Hematopoietic multipotent progenitor cell treated with erythropoietin and hydrocortisone succinate and interleukin-3 and kit ligand, for 4 days (in vitro differentiated cells): ENCODE measurements around the gene P4HA3.
"Not testable (repeated sequence)": the region's sequence is repeated elsewhere in the genome, so short reads cannot be mapped to it uniquely, and the experiment has no call there.

Experiments used
- DNase-seq: peaks from one replicate; pipeline ENCODE4 v3.0.0-alpha.2; 2015

The P4HA3 gene

DNA sequence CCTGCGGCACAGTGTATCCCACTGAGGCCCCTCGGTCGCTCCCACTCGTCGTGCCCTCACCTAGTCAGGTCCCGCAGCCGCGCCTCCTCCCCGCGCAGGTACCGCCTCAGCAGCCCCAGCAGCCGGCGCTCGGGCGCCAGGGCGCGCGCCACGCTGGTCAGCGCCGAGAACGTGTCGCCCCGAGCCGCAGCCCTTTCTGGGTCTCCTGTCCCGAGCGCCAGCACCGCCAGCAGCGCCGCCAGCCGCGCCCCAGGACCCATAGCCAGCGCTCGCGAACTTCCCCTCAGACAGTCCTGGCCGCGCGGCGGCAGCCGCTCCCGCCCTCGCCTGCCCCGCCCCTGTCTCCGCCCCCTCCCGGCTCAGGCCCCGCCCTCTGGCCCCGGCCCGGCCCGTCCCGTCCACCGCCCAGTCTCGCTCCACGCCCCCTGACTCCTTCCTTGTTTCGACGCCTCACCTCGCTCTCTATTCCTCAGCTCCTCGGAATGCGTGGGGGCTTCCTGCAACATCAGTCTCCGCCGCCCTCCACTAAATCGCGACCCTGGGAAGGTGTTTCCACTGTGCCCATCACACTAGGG, at the start of gene P4HA3:
Gene P4HA3, minus strand, starts transcription at position 289 of the 575 bp plus-strand sequence. Its CDS starts 29 bp downstream, at position 260.
- peak; percentile 84 for DNase-seq

GRCh38 chr11:74357449-74357848, 46.0 kb upstream of the P4HA3 start:
- no peak for DNase-seq

DNA sequence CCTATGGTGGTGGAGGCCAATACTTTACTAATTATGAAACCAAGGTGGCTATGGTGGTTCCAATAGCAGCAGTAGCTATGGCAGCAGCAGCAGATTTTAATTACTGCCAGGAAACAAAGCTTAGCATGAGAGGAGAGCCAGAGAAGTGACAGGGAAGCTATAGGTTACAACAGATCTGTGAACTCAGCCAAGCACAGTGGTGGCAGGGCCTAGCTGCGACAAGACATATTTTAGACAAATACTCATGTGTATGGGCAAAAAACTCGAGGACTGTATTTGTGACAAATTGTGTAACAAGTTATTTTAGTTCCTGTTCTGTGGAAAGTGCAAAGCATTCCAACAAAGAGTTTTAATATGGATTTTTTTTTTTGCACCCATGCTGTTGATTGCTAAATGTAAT, 44.2 kb upstream of the P4HA3 start:
- DNase-seq, result no peak

DNA sequence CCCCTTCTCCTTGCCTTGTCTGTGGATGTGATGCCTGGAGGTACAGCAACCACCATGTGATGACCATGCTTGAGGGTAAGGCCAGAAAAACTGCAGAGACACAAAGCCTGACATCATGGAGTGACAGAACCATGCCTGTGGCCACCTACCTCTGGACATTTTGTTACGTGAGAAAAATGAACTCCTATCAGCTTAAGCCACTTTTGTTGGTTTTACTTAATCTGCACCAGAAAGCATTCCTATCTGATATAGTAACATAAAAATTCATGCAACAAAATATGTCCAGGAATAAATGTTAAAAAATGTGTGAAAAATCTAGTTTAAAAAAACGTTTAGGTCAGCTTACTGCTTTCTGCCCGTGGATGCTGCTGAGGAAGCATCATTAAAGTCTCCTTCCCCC, 42.6 kb upstream of the P4HA3 start:
- DNase-seq, result no peak

GRCh38 chr11:74347381-74347780, 35.9 kb upstream of the P4HA3 start:
- no peak for DNase-seq

- no peak for DNase-seq
Observed at GRCh38 chr11:74345420-74345819, 34.0 kb upstream of the P4HA3 start.

DNA sequence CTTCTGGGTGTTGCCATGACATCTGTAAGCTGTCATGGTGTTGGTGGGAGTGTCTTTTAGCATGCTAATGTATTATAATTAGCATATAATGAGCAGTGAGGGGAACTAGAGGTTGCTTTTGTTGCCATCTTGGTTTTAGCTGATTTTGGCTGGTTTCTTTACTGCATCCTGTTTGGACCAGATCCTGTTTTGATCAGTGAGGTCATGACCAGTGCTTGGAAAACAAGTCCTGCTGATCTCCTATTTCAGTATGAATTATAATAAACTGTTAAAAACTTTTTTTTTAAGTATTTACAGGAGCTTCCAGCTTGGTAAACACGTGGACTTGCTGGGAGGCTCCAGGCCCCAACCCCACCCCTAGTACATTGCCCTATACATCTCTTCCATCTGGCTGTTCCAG, 30.5 kb upstream of the P4HA3 start:
- no peak for DNase-seq

GRCh38 chr11:74339619-74340018, 28.2 kb upstream of the P4HA3 start:
- DNase-seq, result no peak

DNA sequence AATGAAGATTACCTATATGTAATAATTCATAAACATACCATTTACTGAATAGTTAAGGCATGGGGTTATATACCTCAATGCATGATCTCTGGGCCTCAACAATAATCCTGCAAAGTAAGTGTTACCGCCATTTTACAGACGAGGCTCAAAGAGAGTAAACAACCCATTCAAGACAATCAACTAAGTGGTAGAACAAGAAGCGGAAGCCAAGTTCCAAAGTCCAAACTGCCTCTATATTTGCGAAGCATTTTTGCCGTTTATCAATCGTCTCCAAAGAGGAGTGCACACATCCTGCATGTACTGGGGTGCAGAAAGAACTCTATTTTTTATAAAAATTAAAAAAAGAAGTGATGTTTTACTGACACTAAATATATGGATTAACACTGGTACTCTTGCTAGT, 27.5 kb upstream of the P4HA3 start:
- no peak for DNase-seq

GRCh38 chr11:74333193-74333592, 21.8 kb upstream of the P4HA3 start:
- DNase-seq, result no peak

GRCh38 chr11:74332291-74332690, 20.9 kb upstream of the P4HA3 start:
- peak; percentile 44 for DNase-seq

GRCh38 chr11:74331000-74331399, 19.6 kb upstream of the P4HA3 start:
- DNase-seq, result not testable (repeated sequence)

DNA sequence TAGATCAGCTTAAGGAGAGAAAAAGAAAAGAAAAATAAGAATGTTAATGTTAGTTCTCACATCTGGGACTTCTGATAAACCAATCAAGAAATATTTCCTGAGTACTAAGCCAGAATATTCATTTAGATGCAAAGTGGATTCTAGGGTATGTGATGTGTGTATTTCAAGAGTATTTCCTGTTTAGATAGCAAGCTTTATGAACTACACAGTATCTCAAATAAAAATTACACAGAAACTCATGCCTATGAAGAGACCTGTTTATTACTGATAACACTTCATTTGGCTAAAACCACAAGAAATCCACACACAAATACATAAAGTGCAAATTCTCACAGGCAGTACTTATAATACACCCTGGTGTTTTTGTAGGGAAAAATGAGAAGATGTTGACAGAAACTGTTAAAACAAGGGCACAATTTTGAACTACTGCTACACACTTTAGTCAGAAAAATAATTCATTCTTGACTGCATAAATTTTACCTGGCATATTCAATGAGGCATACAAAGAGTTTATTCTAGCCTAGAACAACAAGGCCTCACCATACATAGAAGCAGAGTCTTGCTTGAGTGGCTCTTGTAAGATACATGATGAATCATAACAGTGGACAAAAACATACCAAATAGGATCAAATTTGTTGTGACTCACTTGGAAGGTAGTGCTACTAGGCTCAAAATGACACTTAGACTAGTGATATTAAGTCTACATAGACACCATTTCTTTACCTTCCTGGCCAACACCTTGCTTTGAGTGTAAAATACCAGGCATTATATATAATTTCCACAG, 18.8 kb upstream of the P4HA3 start:
- peak; percentile 89 for DNase-seq

DNA sequence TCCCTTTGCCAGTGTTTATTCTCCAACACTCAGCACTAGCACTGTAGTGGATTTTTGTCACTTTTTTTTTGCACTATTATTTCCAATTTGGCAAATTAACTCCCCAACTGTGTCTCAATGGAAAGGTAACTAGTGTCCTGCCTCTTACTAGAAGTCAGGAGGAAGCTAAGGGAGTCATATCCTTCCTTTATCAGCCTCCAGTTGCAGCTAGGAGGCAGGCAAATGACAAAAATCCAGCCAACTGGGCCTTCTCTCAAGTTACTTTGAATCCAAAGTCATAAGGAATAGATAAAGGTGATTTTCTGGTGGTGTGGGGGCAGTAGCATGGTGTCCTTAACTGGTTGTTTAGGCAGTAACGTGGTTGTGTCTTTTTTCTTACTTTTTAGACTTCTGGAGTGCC, 15.6 kb upstream of the P4HA3 start:
- no peak for DNase-seq

GRCh38 chr11:74326665-74327064, 15.2 kb upstream of the P4HA3 start:
- DNase-seq, result no peak

DNA sequence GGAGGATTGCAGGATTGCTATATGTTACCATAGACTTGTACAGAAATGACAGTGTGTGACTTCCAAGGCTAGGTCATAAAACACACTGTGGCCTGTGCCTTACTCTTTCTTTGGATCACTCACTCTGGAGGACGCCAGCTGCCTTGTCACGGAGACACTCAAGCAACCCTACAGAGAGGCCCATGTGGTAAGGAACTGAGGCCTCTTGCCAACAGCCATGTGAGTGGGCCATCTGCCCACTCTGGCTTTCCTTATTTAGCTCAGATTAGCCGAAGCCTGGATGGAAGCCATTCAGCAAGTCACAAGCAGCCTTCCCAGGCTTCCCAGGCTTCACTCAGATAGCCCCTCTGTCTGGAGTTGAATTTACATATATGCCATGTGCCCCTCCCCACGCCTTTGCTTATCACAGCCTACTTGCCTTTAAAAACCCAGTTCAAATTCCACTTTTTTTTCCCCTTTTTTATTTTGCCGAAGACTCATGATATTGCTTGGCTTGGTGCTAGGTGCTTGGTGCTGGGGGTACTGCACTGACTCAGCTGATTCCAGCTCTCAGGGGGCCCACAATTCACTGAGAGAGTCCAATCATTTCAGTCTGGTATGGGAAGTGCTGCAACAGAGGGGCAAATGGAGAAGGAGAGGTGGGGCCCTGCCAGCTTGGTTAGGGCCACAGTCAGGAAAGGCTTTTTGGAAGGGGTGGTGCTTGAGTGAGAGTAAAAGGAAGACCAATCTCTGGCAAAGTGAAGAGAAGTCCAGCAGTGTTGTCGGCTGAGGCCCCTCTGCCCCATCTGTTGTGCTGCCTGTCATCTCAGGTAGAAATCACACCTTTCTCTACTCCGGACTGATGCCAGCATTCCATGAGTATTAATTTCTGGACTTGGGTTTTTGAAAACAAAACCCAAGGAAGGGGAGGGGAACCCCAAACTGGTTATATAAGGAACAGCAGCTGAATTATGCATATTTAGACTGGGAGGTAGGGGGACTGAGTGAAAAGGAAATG, 14.5 kb upstream of the P4HA3 start:
- DNase-seq, result no peak

- DNase-seq, result no peak
Observed at GRCh38 chr11:74322667-74323066, 11.2 kb upstream of the P4HA3 start.

GRCh38 chr11:74321487-74322188, 10.2 kb upstream of the P4HA3 start:
- DNase-seq, result peak; percentile 83

DNA sequence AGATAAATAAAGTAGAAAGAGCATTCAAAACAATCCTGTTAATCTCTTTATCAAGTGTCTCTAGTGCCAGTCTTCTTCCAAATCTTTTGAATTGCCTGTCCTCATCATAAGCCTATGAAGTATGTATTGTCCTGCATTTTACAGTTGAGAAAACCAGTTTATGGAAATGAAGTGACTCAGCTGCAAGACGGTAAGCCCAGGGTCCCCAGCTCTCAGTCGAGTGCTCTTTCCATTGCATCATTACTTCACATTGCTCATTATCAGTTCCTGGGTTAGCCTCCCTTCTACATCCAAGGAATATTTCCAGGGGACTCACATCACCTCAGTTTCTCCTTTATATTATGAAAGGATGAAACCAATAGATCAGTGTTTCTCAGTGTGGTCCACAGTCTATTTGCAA, 9.1 kb upstream of the P4HA3 start:
- no peak for DNase-seq

GRCh38 chr11:74319139-74319816, 7.8 kb upstream of the P4HA3 start:
- no peak for DNase-seq

- DNase-seq, result no peak
Observed at GRCh38 chr11:74318241-74318932, 6.9 kb upstream of the P4HA3 start.
